ENCODE measurements around the gene MTHFD1L. TPM values are rescaled to one million over a fixed set of nuclear protein-coding genes. Genes with fewer than 3 reads are reported as not detected.

Gene MTHFD1L
- total and polyA plus RNA-seq, 2 of the 8 experiments (the other 6 are each of a cell fraction or from before 2014, with no cell fraction given), result 29.2 to 105 TPM

DNA sequence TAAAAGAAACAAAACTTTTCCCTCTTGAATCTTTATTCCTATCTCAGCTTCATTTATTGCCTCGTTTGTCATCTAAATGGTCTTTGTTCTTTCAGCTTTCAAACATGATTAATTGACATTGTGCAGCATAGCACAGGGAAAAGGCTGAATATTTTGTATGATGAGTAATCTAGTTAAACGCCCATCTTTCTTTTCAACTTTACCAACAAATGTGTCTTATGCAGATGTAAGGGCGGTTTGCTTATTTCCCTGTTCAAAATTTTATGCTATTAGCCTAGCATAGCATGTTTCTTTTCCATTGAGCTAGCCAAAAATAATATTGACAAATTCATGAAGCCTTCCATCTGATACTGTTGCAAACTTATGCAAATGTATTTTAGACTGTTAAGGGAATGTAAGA is 197.8 kb downstream of the MTHFD1L start:
- no peak overlapping the region for H3K27ac ChIP-seq (ENCODE audit: low read depth, low read length)
- no peaks in the 10 kb centered on the region for H4K20me1 ChIP-seq (replicated peaks in 1 of 2; ENCODE audit: control insufficient read depth in 1 of 2, insufficient read depth in 2 of 2, low read length in 2 of 2)
- H3K14ac ChIP-seq (ENCODE audit: insufficient read length), result no peak overlapping the region
- H3K23ac ChIP-seq (ENCODE audit: insufficient read length), result no peak overlapping the region
- H2BK12ac ChIP-seq (ENCODE audit: low read depth, low read length), result no peak overlapping the region
- no peaks in the 10 kb centered on the region; a peak in 1 of 8 replicates for H3K36me3 ChIP-seq (ENCODE audit: control insufficient read depth in 2 of 4, insufficient read depth in 4 of 4, low read length in 3 of 4)
- POLR2A ChIA-PET (ENCODE audit: partially characterized antibody), result interaction anchor here (1.0 to 1.3 kb wide), 2 partner anchors 11 to 18 kb away, joined by 3 read pairs; no protein-coding TSS in a partner anchor
- DNase-seq (ENCODE audit: low read depth in 1 of 2, low spot score in 2 of 2) (no peak), FAIRE-seq (no peak)
- H4K5ac ChIP-seq (ENCODE audit: insufficient read length, low read depth, low read length), result no peak overlapping the region
- H3K27me3 ChIP-seq (replicated peaks in 1 of 4; ENCODE audit: control insufficient read depth in 3 of 4, extremely low read depth in 1 of 4, insufficient read depth in 3 of 4, low read length in 3 of 4), result no peaks in the 10 kb centered on the region
- H3K4ac ChIP-seq (replicated peaks; ENCODE audit: insufficient read length, low read depth, low read length), result no peak overlapping the region
- H3K4me2 ChIP-seq (ENCODE audit: insufficient read depth in 1 of 2, low read depth in 2 of 2, low read length in 2 of 2), result no peak overlapping the region
- H2BK120ac ChIP-seq (replicated peaks; ENCODE audit: low read depth, low read length), result no peak overlapping the region
- no peak overlapping the region for H3K56ac ChIP-seq (replicated peaks; ENCODE audit: insufficient read length, low read depth, low read length)
- no peak overlapping the region for H3K4me3 ChIP-seq (ENCODE audit: extremely low read depth in 1 of 4, insufficient read depth in 2 of 4, low read depth in 3 of 4, low read length in 4 of 4)
- H2BK20ac ChIP-seq (ENCODE audit: low read length), result no peak overlapping the region
- H3K23me2 ChIP-seq (ENCODE audit: low read depth, low read length), result no peaks in the 10 kb centered on the region
- no peak overlapping the region for H3K9ac ChIP-seq (replicated peaks in 1 of 4; ENCODE audit: extremely low read depth in 1 of 4, low read depth in 3 of 4, low read length in 3 of 4)
- H3K18ac ChIP-seq (ENCODE audit: extremely low read depth, low read length), result no peak overlapping the region
- H3K79me1 ChIP-seq (ENCODE audit: low read depth, low read length), result no peaks in the 10 kb centered on the region
- H2BK5ac ChIP-seq (ENCODE audit: low read depth, low read length), result no peak overlapping the region
- CTCF ChIA-PET (ENCODE audit: partially characterized antibody), result no interaction called here
- 86% methylated on average over 3 of the region's 3 CpGs; no CpG with 5 or more reads in 1 of the 2 experiments for WGBS, 2 experiments (ENCODE audit: extremely low coverage in 1 of 2, insufficient coverage in 1 of 2, insufficient read length in 1 of 2, insufficient replicate concordance in 2 of 2, low coverage in 1 of 2, low lambda C conversion rate in 2 of 2, missing lambda C conversion rate in 1 of 2)
- no peak overlapping the region for H4K8ac ChIP-seq (ENCODE audit: extremely low read depth, insufficient read depth, low read length)
- no peak overlapping the region for H2AK5ac ChIP-seq (ENCODE audit: low read depth, low read length)
- no peaks in the 10 kb centered on the region for H3K4me1 ChIP-seq (replicated peaks in 1 of 4; ENCODE audit: control insufficient read depth in 3 of 4, insufficient read depth in 4 of 4, low read length in 3 of 4)
- no peaks in the 10 kb centered on the region for H3K79me2 ChIP-seq (ENCODE audit: control insufficient read depth in 1 of 2, insufficient read depth in 2 of 2, low read length in 2 of 2)
- H4K91ac ChIP-seq (replicated peaks; ENCODE audit: insufficient read length, low read length), result no peak overlapping the region
- no peaks in the 10 kb centered on the region for H3K9me3 ChIP-seq (ENCODE audit: insufficient read depth in 2 of 2, low read depth in 1 of 2, low read length in 1 of 2)
- no peak overlapping the region for H2BK15ac ChIP-seq (ENCODE audit: low read length)
- no peak overlapping the region for H2AFZ ChIP-seq (ENCODE audit: low read length)
- TF ChIP-seq TBP (IDR thresholded peaks at IDR 0.05; ENCODE audit: low read depth, low read length) (no peak), BACH1 (IDR thresholded peaks at IDR 0.05; ENCODE audit: low read length) (no peak), EP300 (IDR thresholded peaks at IDR 0.05; ENCODE audit: borderline replicate concordance in 1 of 2, low read depth in 2 of 2, low read length in 2 of 2) (no peak), ZNF274 (IDR thresholded peaks at IDR 0.05; ENCODE audit: borderline replicate concordance, extremely low read depth, low read length) (no peak), HDAC6 (IDR thresholded peaks at IDR 0.05; ENCODE audit: low read depth, low read length) (no peak), GTF2F1 (IDR thresholded peaks at IDR 0.05; ENCODE audit: borderline replicate concordance, low read depth, low read length) (no peak), POLR2A (IDR thresholded peaks at IDR 0.05; ENCODE audit: control extremely low read depth in 1 of 2, low read depth in 2 of 2, low read length in 2 of 2) (no peak), CTCF (IDR thresholded peaks at IDR 0.05; ENCODE audit: control extremely low read depth in 1 of 3, insufficient read depth in 1 of 3, low read depth in 1 of 3, low read length in 3 of 3) (no peak), MAFK (IDR thresholded peaks at IDR 0.05; ENCODE audit: low read depth, low read length) (no peak), TEAD4 (IDR thresholded peaks at IDR 0.05; ENCODE audit: low read depth, low read length) (no peak)

Data from H1 (cell line).